ENCODE results near the gene ATM.
"Not testable (repeated sequence)": the region's sequence is repeated elsewhere in the genome, so short reads cannot be mapped to it uniquely, and the experiment has no call there.

ATM gene

DNA sequence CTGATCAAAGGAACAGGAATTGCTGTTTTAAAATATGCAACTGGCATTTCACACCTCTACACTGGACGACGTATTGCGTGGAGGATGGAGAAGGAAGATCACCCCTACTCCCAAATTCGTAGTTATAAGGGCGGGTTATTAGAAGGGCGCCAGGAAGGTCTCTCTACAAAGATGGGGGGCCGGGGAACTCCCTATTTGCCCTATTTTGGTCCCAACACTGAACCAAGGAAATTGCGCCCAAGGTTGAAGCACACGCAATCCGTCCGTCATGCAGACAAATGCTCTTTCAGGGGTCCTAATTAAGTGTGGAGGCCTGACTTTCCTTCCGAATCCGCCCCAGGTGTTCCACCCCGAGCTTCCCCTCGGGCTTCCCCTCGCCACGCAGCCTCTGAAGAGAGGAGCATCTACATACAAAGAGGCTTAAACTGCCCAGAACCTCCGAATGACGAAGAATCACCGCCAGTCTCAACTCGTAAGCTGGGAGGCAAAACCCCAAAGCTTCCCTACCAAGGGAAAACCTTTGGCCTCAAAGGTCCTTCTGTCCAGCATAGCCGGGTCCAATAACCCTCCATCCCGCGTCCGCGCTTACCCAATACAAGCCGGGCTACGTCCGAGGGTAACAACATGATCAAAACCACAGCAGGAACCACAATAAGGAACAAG lies 825 bp upstream of the ATM start:
- no peak for DNase-seq (ENCODE audit: low read depth in 2 of 2)

DNA sequence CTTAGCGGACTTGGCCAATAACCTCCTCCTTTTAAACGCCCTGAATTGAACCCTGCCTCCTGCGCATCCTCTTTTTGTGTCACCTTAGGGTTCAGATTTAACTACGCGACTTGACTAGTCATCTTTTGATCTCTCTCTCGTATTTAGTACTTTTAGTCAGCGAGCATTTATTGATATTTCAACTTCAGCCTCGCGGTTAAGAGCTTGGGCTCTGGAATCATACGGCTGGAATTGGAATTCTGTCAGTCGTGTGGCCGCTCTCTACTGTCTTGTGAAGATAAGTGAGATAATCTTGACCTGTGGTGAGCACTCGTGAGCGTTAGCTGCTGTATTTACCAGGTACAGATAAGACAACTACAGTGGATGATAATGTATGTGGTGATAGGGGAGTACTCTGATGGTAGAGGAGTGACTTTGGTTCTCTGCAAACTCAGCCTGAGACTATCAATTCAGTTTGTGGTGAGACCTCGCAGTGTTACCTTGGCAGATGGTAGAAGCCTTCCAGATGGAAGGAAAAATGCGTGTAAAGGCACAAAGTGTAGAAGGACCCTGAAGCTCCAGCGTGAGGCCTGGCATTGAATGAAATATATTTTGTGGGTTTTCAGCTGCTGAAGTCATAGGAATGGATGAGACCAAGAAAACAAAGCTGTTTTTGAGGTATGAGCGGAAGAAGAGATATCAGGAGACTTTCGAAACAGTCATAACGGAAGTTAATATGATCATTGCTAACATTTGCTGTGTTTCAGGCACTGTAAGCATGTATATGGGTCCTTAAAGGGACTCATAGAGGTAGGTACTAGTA lies 682 bp downstream of the ATM start:
- no peak for DNase-seq (ENCODE audit: low read depth in 2 of 2)

DNA sequence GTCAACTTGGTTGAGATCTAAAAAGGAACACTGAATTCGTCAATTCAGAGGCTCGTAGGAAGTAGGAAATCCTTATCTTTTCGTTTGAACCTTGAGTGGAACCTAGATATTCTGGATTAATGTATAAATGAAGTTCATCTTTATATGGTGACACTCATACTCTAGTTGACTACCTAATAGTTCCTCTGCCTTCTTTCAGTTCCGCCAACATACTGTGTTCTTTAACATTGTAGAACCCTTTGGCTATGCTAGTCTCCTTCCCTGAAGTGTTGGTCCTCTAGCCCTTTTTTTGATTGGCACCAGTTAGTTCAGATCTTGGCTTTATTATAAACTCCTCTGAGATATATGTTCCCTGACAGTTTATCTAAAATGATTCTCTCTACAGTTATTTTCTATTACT lies 1.5 kb downstream of the ATM start:
- no peak for DNase-seq (ENCODE audit: low read depth in 2 of 2)

DNA sequence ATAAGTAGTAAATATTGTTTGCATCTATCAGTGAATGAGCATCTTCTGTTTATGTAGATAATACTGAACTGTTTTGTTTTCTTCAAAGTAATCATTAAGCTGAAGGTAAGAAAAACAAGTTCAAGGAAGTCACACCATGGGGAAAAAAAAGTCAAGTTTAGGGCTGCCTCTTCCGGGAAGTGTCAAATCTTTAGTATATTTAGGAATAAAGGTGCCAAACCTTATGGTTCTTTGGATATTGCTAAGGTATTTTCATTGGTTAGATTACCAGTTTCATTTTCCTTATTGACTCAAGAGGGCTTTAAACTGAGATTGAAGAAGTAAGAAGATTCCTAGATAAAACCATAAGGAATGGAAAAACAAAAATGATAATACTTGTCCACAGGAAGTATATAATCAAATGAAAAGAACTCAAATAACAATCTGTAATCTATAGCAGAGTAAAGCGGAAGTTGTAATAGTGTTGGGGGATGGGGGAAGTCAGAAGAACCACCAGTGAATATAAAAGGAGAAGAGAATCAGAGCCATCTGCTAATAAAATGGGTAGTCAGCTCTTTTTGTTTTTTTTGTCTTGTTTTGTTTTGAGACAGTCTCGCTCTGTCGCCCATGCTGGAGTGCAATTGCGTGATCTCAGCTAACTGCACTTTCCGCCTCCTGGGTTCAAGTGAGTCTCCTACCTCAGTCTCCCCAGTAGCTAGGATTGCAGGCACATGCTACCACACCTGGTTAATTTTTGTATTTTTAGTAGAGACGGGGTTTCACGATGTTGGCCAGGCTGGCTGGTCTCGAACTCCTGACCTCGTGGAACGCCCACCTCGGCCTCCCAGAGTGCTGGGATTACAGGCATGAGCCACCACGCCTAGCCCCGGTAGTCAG lies 2.3 kb downstream of the ATM start:
- DNase-seq (ENCODE audit: low read depth in 2 of 2) = no peak

DNA sequence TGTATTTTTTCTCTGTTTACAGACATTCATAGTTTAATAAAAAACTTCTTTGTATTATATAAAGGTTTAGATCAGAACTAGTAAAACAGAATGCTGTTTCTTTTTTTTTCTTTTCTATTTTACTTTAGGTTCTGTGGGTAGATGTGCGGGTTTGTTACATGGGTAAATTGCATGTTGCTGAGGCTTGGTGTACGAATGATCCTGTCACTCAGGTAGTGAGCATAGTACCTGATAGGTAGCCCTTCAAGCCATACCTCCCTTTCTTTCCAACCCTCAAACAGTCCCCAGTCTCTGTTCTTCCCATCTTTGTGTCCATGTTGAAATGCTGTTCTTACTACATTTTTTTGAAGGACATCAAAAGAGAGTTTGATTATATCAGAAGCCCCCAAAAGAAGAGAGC lies 3.2 kb downstream of the ATM start:
- no peak for DNase-seq (ENCODE audit: low read depth in 2 of 2)

DNA sequence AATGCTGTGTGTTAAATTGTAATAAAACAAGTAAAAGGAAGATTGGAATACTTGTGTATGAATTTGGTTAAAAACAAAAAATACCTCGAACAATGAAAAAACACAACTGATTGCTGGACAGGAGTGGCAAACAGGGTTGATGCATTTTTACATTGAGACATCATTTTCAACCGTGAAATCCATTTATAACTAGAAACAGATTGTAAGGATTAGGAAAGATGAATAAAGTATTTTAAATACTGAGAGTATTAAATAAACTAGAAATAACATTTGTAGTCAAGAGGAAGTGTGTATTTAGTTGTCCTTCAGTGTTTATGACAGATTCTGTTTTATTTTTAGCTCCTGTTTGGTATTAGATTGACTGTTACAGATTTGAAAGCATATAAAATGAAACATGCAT lies 5.4 kb downstream of the ATM start:
- DNase-seq (ENCODE audit: low read depth in 2 of 2) = no peak

DNA sequence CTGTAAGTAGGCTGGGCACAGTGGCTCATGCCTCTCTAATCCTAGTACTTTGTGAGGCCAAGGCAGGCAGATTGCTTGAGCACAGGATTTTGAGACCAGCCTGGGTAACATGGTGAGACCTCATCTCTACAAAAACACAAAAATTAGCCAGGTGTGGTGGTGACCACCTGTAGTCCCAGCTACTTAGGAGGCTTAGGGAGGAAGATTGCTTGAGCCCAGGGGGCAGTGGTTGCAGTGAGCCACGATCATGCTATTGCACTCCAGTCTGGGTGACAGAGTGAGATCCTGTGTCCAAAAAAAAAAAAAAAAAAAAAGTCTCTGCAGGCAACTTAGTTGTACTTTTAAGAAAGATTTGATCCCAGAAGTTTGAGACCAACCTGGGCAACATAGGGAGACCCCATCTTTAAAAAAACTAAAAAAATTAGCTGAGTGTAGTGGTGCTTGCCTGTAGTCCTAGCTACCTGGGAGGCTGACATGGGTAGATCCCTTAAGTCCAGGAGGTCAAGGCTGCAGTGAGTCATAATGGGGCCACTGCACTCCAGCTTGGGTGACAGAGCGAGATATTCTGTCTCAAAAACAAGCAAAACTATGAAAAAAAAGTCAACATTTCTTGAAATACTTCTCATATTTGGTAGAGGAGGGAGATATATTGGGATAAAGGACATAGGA lies 10.5 kb downstream of the ATM start:
- no peak for DNase-seq (ENCODE audit: low read depth in 2 of 2)

DNA sequence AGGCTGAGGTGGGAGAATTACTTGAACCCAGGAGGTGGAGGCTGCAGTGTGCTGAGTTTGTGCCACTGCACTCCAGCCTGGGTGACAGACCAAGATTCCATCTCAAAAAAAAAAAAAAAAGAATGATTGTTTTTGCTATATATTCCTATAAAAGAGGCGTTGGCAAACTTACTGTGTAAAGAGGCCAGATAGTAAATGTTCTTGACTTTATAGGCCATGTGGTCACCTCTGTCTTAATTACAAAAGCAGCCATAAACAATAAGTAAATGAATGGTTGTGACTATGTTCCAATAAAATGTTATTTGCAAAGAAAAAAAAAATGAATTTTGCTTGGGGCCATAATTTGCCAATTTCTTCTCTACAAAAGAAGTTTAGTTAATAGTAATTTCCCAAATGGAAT lies 12.3 kb downstream of the ATM start:
- DNase-seq (ENCODE audit: low read depth in 2 of 2) = no peak

DNA sequence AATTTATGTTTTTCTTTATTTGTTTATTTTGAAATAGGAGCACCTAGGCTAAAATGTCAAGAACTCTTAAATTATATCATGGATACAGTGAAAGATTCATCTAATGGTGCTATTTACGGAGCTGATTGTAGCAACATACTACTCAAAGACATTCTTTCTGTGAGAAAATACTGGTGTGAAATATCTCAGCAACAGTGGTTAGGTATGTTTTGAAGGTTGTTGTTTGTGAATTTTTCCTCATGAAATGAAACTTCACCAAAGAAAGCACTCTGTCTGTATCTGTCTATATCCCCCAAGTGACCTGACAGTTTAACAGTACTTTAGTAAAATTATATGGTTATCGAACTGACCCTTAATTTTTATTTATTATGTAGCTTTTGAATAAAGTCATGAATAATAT lies 12.8 kb downstream of the ATM start:
- no peak for DNase-seq (ENCODE audit: low read depth in 2 of 2)

DNA sequence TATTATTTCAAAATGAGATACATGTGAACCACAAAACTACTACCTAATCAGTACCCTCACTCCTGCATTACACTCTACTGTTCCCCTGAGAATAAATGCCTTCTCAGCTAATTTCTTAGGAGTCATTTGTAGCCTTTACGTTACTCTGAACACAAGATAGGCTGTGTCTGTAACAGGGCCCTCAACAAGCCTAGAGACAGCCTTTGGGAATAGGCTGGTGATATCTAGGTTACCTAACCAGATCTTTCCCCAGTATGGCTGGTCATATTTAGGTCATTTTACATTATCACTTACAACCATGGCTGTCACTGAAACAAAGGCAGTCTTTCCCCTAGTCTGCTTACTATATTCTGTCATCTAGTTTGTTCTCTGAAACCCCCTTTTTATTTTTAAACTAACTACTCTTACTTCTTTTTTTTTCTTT lies 14.2 kb downstream of the ATM start:
- no peak for DNase-seq (ENCODE audit: low read depth in 2 of 2)

DNA sequence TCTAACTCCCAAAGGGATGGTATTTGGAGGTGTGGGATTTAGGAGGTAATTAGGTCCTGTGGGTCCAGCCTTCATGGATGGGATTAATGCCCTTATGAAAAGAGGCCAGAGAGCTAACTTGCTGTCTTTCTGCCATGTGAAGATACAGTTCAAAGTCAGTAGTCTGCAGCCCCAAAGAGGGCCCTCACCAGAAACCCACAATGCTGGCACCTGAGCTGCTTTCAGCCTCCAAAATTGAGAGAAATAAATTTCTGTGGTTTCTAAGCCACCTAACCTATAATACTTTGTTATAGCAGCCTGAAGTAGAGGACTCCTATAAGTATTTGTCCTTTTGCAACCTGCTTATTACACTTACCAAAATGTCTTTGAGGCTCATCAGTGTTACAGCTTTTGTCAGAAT lies 16.2 kb downstream of the ATM start:
- DNase-seq (ENCODE audit: low read depth in 2 of 2) = no peak

DNA sequence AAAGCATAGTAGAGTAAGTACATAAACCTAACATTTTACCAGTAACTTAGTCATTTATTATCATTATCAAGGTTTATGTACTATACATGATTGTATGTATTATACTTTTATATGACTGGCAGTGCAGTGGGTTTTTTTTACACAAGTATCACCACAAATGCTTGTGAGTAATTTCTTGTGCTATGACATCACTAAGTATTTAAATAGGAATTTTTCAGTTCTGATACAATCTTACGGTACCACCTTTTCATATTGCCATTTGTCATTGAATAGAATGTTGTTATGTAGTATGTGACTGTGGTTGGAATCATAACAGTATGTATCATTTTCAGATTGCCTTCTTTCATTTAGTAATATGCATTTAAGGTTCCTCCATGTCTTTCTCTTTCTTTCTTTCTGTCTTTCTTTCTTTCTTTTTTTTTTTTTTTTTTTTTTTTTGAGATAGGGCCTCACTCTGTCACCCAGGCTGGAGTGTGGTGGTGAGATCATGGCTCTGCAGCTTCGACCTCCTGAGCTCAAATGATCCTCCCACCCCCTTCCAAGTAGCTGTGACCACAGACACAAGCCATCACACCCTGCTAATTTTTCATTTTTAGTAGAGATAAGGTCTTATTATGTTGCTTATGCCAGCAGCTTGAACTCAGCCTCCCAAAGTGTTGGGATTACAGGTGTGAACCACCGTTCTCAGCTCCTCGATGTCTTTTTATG lies 18.6 kb downstream of the ATM start:
- no peak for DNase-seq (ENCODE audit: low read depth in 2 of 2)

DNA sequence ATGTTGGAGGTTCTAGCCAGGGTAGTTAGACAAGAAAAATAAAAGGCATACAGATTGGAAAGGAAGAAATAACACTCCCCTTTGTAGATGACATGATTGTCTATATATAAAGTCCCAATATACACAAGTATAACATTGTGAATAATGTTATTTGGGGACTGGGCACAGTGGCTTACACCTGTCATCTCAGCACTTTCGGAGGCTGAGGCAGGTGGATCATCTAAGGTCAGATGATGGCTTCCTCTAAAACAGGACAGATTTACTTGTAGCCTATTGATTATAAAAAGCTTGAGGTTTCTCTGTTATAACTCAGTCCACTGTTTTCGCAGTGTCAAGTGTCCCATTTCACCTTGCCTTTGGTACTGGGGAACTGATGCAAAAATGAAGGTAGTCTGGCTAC lies 19.6 kb downstream of the ATM start:
- no peak for DNase-seq (ENCODE audit: low read depth in 2 of 2)

DNA sequence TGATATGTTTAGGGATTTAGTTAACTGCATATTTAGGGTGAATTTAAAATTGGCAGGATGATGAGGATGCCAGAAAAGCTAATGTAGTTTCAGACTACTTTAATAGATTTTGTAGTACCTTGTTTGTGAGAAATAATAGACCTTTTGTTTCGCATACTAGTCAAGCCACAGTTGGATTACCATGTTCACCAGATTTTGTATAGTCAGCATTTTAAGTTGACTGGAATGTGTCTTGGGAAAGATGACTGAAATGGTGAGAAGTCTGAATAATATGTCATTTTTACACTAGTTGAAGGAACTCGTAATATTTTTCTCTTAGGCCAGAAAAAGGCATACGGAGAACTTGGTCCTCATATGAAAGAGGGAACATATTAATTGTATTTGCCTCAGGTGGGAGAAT lies 23.4 kb downstream of the ATM start:
- DNase-seq (ENCODE audit: low read depth in 2 of 2) = no peak

DNA sequence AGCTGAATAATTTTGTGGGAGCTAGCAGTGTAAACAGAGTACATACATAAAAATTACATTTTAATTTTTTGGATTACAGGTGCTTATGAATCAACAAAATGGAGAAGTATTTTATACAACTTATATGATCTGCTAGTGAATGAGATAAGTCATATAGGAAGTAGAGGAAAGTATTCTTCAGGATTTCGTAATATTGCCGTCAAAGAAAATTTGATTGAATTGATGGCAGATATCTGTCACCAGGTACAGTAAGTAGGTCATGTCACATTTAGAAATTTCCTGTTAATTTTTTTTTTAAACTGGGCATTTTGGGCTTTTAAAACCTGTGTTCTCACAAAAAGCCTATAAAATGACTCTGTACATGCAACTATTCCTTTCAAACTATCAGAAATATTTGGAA lies 24.0 kb downstream of the ATM start:
- DNase-seq (ENCODE audit: low read depth in 2 of 2) = no peak

DNA sequence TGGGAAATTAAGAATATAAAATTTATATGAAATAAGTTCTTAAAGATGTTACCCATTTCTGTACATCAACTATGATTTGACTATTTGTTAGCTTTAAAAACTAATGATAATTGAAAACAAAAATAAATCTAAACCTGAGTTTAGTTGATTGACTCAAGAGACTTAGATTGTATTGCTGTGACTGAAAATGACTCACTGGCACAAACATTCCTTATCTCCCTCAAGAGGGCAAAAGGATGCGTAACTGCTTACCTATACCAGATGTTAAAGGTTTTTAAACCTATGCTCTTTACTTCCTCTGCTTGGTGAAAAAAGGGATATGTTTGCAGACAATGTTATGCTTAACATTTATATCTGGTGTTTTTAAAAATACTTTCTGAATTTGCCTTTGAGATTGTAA lies 30.3 kb downstream of the ATM start:
- no peak for DNase-seq (ENCODE audit: low read depth in 2 of 2)

DNA sequence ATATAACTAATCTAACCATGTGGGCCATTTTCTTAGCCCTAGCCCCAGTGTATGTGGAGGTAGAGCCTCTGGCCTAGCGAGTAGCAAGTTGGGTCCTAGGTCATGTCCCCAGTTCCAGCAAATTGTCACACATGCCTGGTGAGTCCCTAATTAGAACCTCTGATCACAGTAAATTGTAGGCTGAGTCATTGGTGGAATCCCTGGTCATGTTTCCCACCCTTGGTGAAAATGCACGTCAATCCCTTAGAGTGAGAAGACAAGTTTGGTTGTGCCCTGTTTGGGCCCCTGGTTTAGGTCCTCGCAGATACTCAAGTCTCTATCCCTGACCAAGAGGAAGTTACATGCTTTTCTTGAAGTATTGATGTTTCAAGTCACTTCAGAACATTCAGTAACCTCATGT lies 46.7 kb downstream of the ATM start:
- no peak for DNase-seq (ENCODE audit: low read depth in 2 of 2)

DNA sequence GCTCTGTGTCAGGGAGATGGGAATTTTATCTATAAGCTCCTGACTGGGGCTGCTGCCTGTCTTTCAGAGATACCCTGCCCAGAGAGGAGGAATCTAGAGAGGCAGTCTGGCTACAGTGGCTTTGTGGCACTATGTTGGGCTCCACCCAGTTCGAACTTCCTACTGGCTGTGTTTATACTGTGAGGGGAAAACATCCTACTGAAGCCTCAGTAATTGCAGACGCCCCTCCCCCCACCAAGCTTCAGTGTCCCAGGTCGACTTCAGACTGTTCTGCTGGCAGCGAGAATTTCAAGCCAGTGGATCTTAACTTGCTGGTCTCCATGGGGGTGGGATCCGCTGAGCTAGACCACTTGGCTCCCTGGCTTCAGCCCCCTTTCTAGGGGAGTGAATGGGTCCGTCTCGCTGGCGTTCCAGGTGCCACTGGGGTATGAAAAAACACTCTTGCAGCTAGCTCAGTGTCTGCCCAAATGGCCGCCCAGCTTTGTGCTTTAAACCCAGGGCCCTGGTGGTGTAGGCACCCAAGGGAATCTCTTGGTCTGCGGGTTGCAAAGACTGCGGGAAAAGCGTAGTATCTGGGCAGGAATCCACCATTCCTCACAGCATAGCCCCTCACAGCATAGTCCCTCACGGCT lies 54.2 kb downstream of the ATM start:
- not testable (repeated sequence) for DNase-seq (ENCODE audit: low read depth in 2 of 2)

DNA sequence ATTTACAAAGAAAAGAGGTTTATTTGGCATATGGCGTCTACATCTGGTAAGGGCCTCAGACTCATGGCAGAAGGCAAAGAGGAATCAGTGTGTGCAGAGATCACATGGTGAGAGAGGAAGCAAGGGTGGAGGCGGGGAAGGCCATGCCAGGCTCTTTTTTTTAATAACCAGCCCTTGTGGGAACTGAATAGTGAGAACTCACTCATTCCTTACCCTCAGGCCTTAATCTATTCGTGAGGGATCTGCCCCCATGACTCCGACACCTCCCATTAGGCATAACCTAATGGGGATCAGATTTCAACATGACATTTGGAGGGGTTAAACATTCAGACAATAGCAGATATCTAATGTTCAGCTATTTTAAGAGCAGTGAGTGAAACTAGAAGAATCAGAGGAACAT lies 55.7 kb downstream of the ATM start:
- no peak for DNase-seq (ENCODE audit: low read depth in 2 of 2)

DNA sequence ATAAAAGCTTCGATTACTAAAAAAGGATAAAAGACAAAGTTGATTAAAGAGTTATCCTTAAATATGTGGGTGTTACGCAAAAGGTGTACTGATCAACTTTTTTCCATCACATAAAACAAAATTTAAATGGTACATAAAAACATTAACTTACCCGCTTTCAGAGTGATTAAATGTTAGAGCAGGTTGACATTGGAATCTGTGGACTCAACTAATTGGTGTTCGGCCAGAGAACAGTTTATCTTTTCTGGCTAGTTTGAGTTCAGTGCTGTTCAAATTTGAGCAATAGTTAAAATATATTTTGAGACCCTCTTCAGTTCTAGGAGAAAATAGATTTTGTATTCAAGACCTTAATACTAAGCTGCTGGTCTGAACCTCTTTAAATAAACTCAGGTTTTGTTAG lies 56.1 kb downstream of the ATM start:
- DNase-seq (ENCODE audit: low read depth in 2 of 2) = no peak

DNA sequence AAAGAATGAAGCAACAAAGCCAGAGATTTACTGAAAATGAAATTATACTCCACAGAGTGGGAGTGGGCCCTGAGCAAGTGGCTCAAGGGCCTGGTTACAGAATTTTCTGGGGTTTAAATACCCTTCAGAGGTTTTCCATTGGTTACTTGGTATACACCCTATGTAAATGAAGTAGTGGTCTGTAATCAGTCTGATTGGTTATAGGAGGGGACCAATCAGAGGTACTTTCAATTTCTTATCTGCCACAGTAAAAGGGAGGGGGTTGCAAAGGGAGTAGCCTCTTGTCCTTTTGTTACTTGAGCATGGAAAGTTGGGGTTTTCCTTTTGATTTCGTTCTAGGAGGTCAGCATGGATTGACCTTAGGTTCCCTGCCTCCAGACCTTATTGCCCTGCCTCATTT lies 63.5 kb downstream of the ATM start:
- DNase-seq (ENCODE audit: low read depth in 2 of 2) = no peak
